ENCODE results near the gene ZFHX3.
A peak's percentile ranks its signal among the peaks of the same experiment; 100 is the strongest.

Gene ZFHX3

DNA sequence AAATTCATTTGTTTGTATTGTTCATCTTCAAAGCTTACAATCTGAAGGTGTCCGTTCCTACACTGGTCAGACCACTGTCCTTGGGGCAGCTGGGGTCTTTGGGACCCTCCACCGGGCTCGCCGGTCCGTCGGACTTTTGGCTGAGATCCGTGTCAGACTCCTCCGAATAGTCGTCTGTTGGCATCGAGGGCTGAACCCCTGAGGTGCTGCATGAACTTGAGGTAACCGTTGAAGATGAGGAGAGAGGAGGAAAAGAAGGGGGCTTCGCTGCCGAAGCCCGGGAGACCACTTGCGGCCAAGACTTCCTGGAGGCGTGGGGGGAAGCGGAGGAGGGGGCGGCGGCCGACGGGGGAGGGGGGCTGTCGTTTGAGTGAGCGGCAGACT lies 260.8 kb downstream of the ZFHX3 start:
- ChIA-PET POLR2A (ENCODE audit: low non-redundant PET) (no interaction called here), CTCF (interaction anchor here (0.6 to 0.9 kb wide), 4 partner anchors 113 to 284 kb away, joined by 3 to 4 read pairs (median 4); no protein-coding TSS in a partner anchor)
- H3K27ac ChIP-seq, result peak overlapping the region; percentile 73
- DNase-seq (ENCODE audit: low spot score), result no peak
- TF ChIP-seq, protein P1, sequence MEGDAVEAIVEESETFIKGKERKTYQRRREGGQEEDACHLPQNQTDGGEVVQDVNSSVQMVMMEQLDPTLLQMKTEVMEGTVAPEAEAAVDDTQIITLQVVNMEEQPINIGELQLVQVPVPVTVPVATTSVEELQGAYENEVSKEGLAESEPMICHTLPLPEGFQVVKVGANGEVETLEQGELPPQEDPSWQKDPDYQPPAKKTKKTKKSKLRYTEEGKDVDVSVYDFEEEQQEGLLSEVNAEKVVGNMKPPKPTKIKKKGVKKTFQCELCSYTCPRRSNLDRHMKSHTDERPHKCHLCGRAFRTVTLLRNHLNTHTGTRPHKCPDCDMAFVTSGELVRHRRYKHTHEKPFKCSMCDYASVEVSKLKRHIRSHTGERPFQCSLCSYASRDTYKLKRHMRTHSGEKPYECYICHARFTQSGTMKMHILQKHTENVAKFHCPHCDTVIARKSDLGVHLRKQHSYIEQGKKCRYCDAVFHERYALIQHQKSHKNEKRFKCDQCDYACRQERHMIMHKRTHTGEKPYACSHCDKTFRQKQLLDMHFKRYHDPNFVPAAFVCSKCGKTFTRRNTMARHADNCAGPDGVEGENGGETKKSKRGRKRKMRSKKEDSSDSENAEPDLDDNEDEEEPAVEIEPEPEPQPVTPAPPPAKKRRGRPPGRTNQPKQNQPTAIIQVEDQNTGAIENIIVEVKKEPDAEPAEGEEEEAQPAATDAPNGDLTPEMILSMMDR (conservative IDR thresholded peaks at IDR 0.05; ENCODE audit: low read depth), result no peak

DNA sequence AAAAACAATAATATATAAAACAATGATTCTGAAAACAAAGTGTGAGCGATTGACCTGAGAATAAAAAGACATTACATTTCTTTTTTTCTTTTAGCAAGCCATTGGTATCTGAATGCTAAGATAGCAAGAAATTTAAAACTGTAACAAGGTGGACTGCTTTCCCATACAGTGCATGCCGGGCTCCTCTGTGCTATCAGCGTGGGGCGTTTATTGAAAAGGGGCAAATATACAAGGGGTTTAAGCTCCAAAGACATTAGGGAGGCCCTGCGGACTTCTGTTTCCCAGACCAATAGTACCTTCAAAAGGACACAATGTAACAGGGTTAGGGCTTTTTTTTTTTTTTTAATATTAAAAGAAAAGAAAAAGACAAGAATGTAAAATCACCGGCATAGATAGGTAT lies 261.3 kb downstream of the ZFHX3 start:
- H3K27ac ChIP-seq, result no peak overlapping the region

GRCh38 chr16:72785886-72786285 lies 262.0 kb downstream of the ZFHX3 start:
- POLR2A ChIA-PET (ENCODE audit: low non-redundant PET), result no interaction called here
- H3K27ac ChIP-seq, result no peak overlapping the region
- DNase-seq (ENCODE audit: low spot score), result no peak
- TF ChIP-seq, protein P1 (conservative IDR thresholded peaks at IDR 0.05; ENCODE audit: low read depth), result no peak
- CTCF ChIA-PET, result interaction anchor here (0.6 to 0.7 kb wide), 4 partner anchors 14 to 150 kb away, joined by 3 to 5 read pairs (median 4); no protein-coding TSS in a partner anchor

More for the DNA sequence above, 261.3 kb downstream of the ZFHX3 start:
- ChIA-PET POLR2A (ENCODE audit: low non-redundant PET) (no interaction called here), CTCF (interaction anchor here (0.6 to 0.9 kb wide), 5 partner anchors 40 to 283 kb away, joined by 3 to 5 read pairs (median 4); no protein-coding TSS in a partner anchor)
- no peak for DNase-seq (ENCODE audit: low spot score)
- TF ChIP-seq, protein P1 (conservative IDR thresholded peaks at IDR 0.05; ENCODE audit: low read depth), result no peak

GRCh38 chr16:72785171-72785570 lies 262.8 kb downstream of the ZFHX3 start:
- POLR2A ChIA-PET (ENCODE audit: low non-redundant PET), result no interaction called here
- TF ChIP-seq, protein P1 (conservative IDR thresholded peaks at IDR 0.05; ENCODE audit: low read depth), result no peak
- DNase-seq (ENCODE audit: low spot score), result no peak
- no peak overlapping the region for H3K27ac ChIP-seq
- CTCF ChIA-PET, result no interaction called here

DNA sequence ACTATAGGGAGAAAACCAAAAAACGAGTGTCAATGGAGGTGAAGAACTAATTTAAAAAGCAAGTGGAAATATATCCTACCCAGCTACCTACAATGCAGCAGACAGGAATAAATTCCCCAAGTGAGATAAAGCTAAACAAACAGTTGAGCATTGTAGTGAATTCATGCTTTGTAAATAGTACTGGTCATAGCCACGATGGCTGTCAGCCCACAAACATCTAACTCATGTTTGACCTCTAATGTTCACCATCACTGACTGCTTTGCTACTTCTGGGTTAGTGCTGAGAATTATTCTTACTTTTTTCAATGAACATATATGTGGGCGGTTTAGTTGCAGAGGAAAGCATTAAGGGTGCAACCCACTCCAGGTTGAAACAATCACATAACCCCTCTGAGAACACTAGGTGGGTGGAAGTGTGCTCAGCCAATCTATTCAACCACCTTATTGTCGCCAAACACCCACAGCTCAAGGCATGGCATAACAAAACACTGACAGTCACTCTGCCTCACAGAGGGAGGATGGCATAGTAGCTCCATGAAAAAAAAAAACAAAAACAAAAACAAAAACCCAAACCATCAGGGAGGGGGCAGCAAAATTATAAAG lies 264.1 kb downstream of the ZFHX3 start:
- TF ChIP-seq, protein P1 (conservative IDR thresholded peaks at IDR 0.05; ENCODE audit: low read depth), result no peak
- no peak for DNase-seq (ENCODE audit: low spot score)
- CTCF ChIA-PET, result interaction anchor here (0.6 to 1.2 kb wide), 4 partner anchors 49 to 270 kb away, joined by 3 to 6 read pairs (median 4); no protein-coding TSS in a partner anchor
- POLR2A ChIA-PET (ENCODE audit: low non-redundant PET), result interaction anchor here (0.6 kb wide), 1 partner anchor 269 kb away, joined by 3 read pairs; no protein-coding TSS in a partner anchor
- H3K27ac ChIP-seq, result no peak overlapping the region

DNA sequence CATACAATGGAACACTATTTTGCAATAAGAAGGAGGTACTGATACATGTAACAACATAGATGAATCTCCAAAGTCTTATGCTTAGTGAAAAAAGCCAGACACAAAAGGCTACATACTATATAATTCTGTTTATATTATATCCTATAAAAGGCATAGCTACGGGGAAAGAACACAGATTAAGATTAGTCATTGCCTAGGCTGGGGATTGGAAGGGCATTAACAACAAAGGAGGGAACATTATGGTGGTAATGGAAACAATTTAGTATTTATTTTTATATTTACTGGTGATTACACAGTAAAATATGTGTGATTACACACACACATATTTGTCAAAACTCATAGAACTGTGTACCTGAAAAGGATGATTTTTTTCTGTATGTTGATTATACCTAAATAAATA lies 278.1 kb downstream of the ZFHX3 start:
- DNase-seq (ENCODE audit: low spot score), result no peak
- TF ChIP-seq, protein P1 (conservative IDR thresholded peaks at IDR 0.05; ENCODE audit: low read depth), result no peak
- H3K27ac ChIP-seq, result no peak overlapping the region
- ChIA-PET CTCF (no interaction called here), POLR2A (ENCODE audit: low non-redundant PET) (no interaction called here)

Measured in RWPE1 (cell line).